ENCODE measurements around the gene ZBP1. TPM values are rescaled to one million over a fixed set of nuclear protein-coding genes. Genes with fewer than 3 reads are reported as not detected.

ZBP1 gene
- total RNA-seq, 4 donors from 2014 or later = 0.19 TPM; not detected in 3

DNA sequence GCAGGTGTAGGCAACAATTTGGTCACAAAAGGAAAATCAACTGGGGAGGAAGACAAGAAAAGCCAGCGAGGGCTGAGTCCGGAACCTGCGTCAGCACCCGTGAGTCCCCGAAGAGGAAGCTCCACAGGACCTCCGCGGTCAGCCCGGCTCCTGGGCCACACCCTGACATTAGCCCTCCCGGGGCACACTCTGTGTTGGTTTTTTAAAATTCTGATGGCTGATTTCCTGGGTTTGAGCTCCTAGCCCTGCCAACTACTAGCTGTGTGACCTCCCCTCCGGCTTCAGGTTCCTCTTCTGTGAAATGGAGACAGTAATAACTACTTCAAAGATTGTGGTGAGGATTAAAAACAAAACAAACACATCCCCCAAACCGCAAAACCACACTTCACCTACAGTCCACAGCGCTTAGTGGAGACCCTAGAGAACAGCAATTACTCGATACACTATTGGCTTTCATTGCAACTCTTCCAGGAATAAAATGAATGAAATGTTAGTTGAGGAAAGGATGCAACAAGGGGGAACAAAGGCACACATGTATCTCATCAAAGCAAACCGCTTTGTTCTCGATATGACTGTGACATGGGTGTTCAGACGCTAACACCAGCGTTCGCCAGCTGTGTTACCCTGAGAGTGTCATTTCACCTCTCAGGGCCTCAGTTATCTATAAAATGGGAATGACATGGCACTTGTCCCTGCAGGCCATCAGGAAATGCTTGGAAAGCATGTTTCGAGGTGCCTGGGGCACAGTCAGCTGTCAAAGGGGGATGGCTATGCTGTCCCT, 985 bp downstream of the ZBP1 start:
- TF ChIP-seq CTCF (IDR thresholded peaks at IDR 0.05) (no peak), POLR2A (IDR thresholded peaks at IDR 0.05) (no peak)
- peak; percentile 48 to 91 for DNase-seq (ENCODE audit: low spot score in 2 of 2)
- WGBS, 2 donors = 75 to 80% methylated on average over 19 of the region's 19 CpGs
- H3K4me3 ChIP-seq (ENCODE audit: low read depth, poor library complexity, severe bottlenecking) = no peak overlapping the region
- intact Hi-C loops (cut with DNase I; ENCODE audit: low total_unique reads) = no loop called here

DNA sequence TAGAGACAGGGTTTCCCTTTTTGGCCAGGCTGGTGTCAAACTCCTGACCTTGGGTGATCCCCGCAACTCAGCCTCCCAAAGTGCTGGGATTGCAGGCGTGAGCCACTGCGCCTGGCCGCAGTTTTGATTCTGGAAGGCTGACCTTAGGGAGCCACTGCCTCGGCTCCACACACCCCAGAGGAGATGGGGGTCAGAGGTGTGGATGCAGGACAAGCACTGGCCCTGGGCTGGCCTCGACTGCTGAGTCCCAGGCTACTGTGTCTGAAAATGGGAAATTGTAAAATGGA, 1.5 kb downstream of the ZBP1 start:
- intact Hi-C loops (cut with DNase I; ENCODE audit: low total_unique reads) = no loop called here
- 78 to 82% methylated on average over 6 of the region's 6 CpGs for WGBS, 2 donors
- no peak overlapping the region for H3K4me3 ChIP-seq (ENCODE audit: low read depth, poor library complexity, severe bottlenecking)
- no peak for DNase-seq (ENCODE audit: low spot score in 2 of 2)
- TF ChIP-seq CTCF (IDR thresholded peaks at IDR 0.05) (no peak), POLR2A (IDR thresholded peaks at IDR 0.05) (no peak)

- DNase-seq (ENCODE audit: low spot score in 2 of 2) = peak in 1 of 2 donors; percentile 68
- no peak for TF ChIP-seq POLR2A (IDR thresholded peaks at IDR 0.05)
- TF ChIP-seq CTCF (IDR thresholded peaks at IDR 0.05) = no peak
- intact Hi-C loops (cut with DNase I; ENCODE audit: low total_unique reads) = no loop called here
- no peak overlapping the region for H3K4me3 ChIP-seq (ENCODE audit: low read depth, poor library complexity, severe bottlenecking)
- WGBS, 2 donors = 72 to 73% methylated on average over 14 of the region's 14 CpGs
These were observed 2.0 kb downstream of the ZBP1 start for GRCh38 chr20:57618091-57618763.

DNA sequence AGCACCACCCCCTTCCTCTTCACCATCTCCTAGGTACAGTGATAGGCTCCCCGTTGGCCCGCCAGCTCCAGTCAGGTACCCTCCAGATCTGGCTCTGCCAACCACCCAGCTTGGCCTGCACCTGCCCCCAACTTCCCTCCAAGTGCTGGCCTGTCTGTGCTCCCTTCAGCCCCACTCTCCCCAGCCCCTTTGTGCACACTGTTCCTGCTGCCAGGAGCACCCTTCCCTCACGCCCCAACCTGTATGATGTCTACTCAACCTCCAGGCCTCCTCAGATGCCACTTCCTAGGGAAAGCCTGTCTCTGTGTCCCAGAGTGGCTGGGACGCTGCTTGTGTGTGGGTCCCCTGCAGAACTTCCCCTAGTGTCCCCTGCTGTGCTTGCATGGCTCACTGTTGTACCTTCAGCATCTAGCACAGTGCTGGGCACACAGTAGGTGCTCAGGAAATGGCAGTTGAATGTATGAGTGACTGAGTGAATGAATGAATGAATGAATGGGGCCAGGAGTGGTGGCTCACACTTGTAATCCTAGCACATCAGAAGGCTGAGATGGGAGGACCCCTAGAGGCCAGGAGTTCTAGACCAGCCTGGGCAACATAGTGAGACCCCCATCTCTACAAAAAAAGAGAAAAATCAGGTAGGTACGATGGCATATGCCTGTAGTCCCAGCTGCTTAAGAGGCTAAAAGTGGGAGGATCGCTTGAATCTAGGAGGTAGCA, 3.0 kb downstream of the ZBP1 start:
- DNase-seq (ENCODE audit: low spot score in 2 of 2) = peak in 1 of 2 donors; percentile 81
- intact Hi-C loops (cut with DNase I; ENCODE audit: low total_unique reads) = no loop called here
- 84 to 90% methylated on average over 6 of the region's 6 CpGs for WGBS, 2 donors
- TF ChIP-seq CTCF (IDR thresholded peaks at IDR 0.05) (no peak), POLR2A (IDR thresholded peaks at IDR 0.05) (no peak)
- no peak overlapping the region for H3K4me3 ChIP-seq (ENCODE audit: low read depth, poor library complexity, severe bottlenecking)

DNA sequence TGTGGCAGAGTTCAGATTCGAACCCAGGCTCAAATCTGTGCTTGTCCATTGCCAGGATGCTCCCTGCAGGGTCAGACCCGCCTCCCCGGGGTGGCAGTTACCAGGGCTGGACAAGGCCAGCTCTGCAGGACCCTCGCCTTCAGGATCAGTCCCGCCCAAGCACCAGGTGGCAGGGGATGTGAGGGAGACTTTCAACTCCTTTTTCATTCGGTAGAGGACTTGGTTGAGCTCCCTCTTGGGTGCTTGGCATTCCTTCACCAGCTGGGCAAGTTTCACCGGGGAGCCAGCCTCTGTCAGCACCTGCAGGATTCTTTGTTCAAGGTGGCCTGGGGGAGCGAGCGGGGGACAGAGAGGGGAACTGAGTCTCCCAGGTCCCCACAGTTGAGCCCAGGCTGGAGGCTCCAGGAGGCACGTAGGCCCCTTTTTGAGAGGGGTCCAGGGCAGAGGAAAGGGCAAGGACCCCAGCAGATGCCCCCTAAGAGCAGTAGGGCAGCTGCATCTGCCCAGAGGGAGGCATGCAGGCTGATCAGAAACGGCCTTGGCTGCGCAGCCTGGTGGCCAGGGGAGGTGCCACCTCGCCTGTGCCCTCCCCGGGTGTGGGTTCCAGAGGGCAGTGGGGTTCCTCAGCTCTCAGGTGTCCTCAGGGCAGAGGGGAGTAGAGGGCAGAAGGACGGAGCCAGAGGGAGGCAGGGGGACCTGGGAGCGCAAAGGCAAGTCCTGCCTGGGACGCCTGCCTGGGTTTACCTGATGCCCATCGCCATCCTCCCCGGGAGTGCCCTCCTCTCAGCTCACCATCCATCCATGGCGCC, 3.9 kb downstream of the ZBP1 start:
- 83 to 90% methylated on average over 12 to 19 of the region's 20 CpGs for WGBS, 2 donors

More for the DNA sequence above, 3.9 kb downstream of the ZBP1 start:
- H3K4me3 ChIP-seq (ENCODE audit: low read depth, poor library complexity, severe bottlenecking) = no peak overlapping the region
- intact Hi-C loops (cut with DNase I; ENCODE audit: low total_unique reads) = no loop called here
- peak in 1 of 2 donors; percentile 74 for DNase-seq (ENCODE audit: low spot score in 2 of 2)
- TF ChIP-seq CTCF (IDR thresholded peaks at IDR 0.05) (no peak), POLR2A (IDR thresholded peaks at IDR 0.05) (no peak)
